Prostate gland (tissue), 2 donors: Measurements from ENCODE around the gene CLEC16A.
A peak's percentile ranks its signal among the peaks of the same experiment; 100 is the strongest.

ENCODE experiments used
- POLR2A ChIP-seq: fragments of 450-650 bp; IDR thresholded peaks from one replicate; pipeline ENCODE4 v1.6.1; 2016; ENCODE audit warnings: antibody characterized with exemption, mild to moderate bottlenecking
- POLR2AphosphoS5 ChIP-seq: sonication (generic); formaldehyde crosslinking; IDR thresholded peaks from one replicate; pipeline ENCODE4 v1.6.1; 2017; ENCODE audit warnings: antibody characterized with exemption
- TF ChIP-seq, protein P1 (sequence below), 4 experiments: fragments of 200-600 bp in 2 of 4; fragments of 450-650 bp in 2 of 4; sonication (generic) in 2 of 4; IDR thresholded peaks; 1 replicate in 3 of 4; 2 replicates in 1 of 4; pipeline ENCODE4 v1.5.1; 2016 to 2019; ENCODE audit warnings: antibody characterized with exemption in 4 of 4, mild to moderate bottlenecking in 2 of 4, moderate library complexity in 2 of 4

DNA sequence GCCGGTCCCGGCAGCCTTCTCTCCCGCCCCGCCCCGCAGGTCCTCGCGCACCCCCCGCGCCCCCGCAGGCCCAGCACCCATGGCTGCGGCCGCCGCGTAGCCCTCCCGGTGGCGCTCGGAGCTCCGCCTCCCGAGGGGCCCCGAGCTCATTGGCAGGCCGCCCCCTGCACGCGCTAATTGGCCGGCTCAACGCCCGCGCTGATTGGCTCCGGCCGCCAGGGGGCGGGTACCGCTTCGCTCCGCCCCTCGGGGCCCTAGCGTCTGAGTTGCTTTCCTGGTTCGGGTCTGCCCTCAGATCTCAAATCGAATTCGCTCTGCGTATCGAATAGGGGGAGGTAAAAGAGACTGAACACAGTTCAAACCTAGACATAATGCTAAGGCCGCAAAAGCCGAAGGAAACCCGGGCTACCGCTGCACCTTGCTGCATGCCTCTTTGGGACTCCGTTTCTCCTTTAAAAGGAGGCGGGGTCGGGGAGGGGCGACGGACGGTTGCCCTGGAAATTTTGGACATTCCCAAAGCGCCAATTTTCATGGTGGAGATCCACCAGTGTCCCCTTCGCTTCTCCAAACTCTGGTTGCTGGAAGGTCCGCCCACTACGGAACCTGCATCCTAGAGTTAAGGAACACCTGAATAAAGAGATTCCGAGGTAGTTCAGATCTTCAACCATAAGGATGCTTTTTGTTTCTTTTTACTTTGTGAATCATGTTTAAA lies 1.9 kb upstream of the CLEC16A start, which contains the start of gene DEXI:
- peak; percentile 92 for TF ChIP-seq POLR2AphosphoS5
- TF ChIP-seq, protein P1, sequence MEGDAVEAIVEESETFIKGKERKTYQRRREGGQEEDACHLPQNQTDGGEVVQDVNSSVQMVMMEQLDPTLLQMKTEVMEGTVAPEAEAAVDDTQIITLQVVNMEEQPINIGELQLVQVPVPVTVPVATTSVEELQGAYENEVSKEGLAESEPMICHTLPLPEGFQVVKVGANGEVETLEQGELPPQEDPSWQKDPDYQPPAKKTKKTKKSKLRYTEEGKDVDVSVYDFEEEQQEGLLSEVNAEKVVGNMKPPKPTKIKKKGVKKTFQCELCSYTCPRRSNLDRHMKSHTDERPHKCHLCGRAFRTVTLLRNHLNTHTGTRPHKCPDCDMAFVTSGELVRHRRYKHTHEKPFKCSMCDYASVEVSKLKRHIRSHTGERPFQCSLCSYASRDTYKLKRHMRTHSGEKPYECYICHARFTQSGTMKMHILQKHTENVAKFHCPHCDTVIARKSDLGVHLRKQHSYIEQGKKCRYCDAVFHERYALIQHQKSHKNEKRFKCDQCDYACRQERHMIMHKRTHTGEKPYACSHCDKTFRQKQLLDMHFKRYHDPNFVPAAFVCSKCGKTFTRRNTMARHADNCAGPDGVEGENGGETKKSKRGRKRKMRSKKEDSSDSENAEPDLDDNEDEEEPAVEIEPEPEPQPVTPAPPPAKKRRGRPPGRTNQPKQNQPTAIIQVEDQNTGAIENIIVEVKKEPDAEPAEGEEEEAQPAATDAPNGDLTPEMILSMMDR (IDR thresholded peaks at IDR 0.05) = peak; percentile 65 to 88 (median 78)
- peak; percentile 82 for TF ChIP-seq POLR2A
